GM19397 (cell line): ENCODE measurements around the gene FBLL1.
"Not testable (repeated sequence)": the region's sequence is repeated elsewhere in the genome, so short reads cannot be mapped to it uniquely, and the experiment has no call there.

Experiments used
- ATAC-seq: cut with Tn5 transposase; IDR thresholded peaks from one replicate; pipeline ENCODE4 v1.9.1; 2021; ENCODE audit warnings: mild to moderate bottlenecking, moderate library complexity; ENCODE audit not compliant: unreplicated experiment

FBLL1 gene

GRCh38 chr5:168528521-168529373 is at the start of gene FBLL1:
FBLL1 (plus strand) TSS chr5:168529305; CDS start chr5:168529505, 200 bp downstream.
- ATAC-seq, result no peak

GRCh38 chr5:168480601-168481000 is 48.5 kb upstream of the FBLL1 start:
- no peak for ATAC-seq

GRCh38 chr5:168481330-168481788 is 47.7 kb upstream of the FBLL1 start:
- ATAC-seq, result peak; percentile 97

GRCh38 chr5:168482361-168482760 is 46.7 kb upstream of the FBLL1 start:
- ATAC-seq, result no peak

- peak; percentile 80 for ATAC-seq
These were observed 42.8 kb upstream of the FBLL1 start, which contains the start of gene RARS1 for GRCh38 chr5:168486136-168486879. RARS1 (plus strand) TSS chr5:168486471; CDS start chr5:168486499, 28 bp downstream.

GRCh38 chr5:168489059-168489458 is 40.0 kb upstream of the FBLL1 start:
- ATAC-seq, result no peak

- no peak for ATAC-seq
These were observed 35.0 kb upstream of the FBLL1 start for GRCh38 chr5:168494057-168494555.

GRCh38 chr5:168502563-168503237 is 26.4 kb upstream of the FBLL1 start:
- ATAC-seq, result no peak

- no peak for ATAC-seq
These were observed 15.2 kb upstream of the FBLL1 start for GRCh38 chr5:168513861-168514428.

GRCh38 chr5:168525856-168526255 is 3.2 kb upstream of the FBLL1 start:
- ATAC-seq, result no peak

- no peak for ATAC-seq
These were observed 1.3 kb upstream of the FBLL1 start for GRCh38 chr5:168527756-168528295.

GRCh38 chr5:168529374-168530234 is 499 bp downstream of the FBLL1 start:
- ATAC-seq, result no peak

- no peak for ATAC-seq
These were observed 1.6 kb downstream of the FBLL1 start for GRCh38 chr5:168530621-168531150.

- no peak for ATAC-seq
These were observed 2.1 kb downstream of the FBLL1 start for GRCh38 chr5:168531191-168531590.

- no peak for ATAC-seq
These were observed 3.1 kb downstream of the FBLL1 start for GRCh38 chr5:168531987-168532864.

- not testable (repeated sequence) for ATAC-seq
These were observed 5.2 kb downstream of the FBLL1 start for GRCh38 chr5:168534351-168534750.

- ATAC-seq, result no peak
These were observed 8.1 kb downstream of the FBLL1 start for GRCh38 chr5:168537176-168537575.

- ATAC-seq, result no peak
These were observed 20.4 kb downstream of the FBLL1 start for GRCh38 chr5:168549554-168549953.
